ENCODE measurements around the gene IQCE.

DNA sequence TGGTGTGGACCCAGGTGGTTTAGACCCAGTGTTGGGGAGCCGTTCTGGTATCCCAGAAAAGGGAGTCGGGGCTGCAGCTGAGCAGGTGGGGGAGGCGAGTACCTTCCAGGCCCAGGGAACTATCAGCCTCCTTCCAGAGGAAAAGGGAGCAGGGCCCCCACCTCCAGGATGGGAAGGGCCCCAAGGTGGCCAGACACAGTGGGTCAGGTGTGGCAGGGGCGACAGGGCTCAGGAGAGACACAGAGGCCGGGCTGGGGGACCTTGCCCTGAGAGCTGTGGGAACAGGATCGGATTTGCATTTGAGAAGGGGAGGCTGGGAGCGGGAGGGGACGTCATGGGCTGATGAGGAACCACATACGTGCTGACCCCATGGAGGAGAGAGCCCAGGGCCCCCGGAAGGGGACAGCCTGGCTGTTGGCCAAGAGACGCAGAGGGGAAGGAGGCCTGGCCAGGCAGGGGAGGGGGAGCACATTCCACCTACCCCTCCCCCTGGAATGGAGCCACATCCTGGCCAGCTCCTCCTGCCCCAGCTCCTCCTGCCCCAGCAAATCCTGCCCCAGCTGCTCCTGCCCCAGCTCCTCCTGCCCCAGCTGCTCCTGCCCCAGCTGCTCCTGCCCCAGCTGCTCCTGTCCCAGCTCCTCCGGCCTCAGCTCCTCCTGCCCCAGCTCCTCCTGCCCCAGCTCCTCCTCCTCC, 63.3 kb downstream of the IQCE start:
- TF ChIP-seq, protein P1, sequence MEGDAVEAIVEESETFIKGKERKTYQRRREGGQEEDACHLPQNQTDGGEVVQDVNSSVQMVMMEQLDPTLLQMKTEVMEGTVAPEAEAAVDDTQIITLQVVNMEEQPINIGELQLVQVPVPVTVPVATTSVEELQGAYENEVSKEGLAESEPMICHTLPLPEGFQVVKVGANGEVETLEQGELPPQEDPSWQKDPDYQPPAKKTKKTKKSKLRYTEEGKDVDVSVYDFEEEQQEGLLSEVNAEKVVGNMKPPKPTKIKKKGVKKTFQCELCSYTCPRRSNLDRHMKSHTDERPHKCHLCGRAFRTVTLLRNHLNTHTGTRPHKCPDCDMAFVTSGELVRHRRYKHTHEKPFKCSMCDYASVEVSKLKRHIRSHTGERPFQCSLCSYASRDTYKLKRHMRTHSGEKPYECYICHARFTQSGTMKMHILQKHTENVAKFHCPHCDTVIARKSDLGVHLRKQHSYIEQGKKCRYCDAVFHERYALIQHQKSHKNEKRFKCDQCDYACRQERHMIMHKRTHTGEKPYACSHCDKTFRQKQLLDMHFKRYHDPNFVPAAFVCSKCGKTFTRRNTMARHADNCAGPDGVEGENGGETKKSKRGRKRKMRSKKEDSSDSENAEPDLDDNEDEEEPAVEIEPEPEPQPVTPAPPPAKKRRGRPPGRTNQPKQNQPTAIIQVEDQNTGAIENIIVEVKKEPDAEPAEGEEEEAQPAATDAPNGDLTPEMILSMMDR (IDR thresholded peaks at IDR 0.05): no peak
- no peak for TF ChIP-seq POLR2A (IDR thresholded peaks at IDR 0.05)
